HG03060 (cell line): ENCODE data around the gene ZNF316.

Source experiments
- ATAC-seq: cut with Tn5 transposase; IDR thresholded peaks from one replicate; pipeline ENCODE4 v1.9.1; 2021; ENCODE audit warnings: low read depth, moderate number of reproducible peaks; ENCODE audit not compliant: unreplicated experiment

ZNF316 gene

DNA sequence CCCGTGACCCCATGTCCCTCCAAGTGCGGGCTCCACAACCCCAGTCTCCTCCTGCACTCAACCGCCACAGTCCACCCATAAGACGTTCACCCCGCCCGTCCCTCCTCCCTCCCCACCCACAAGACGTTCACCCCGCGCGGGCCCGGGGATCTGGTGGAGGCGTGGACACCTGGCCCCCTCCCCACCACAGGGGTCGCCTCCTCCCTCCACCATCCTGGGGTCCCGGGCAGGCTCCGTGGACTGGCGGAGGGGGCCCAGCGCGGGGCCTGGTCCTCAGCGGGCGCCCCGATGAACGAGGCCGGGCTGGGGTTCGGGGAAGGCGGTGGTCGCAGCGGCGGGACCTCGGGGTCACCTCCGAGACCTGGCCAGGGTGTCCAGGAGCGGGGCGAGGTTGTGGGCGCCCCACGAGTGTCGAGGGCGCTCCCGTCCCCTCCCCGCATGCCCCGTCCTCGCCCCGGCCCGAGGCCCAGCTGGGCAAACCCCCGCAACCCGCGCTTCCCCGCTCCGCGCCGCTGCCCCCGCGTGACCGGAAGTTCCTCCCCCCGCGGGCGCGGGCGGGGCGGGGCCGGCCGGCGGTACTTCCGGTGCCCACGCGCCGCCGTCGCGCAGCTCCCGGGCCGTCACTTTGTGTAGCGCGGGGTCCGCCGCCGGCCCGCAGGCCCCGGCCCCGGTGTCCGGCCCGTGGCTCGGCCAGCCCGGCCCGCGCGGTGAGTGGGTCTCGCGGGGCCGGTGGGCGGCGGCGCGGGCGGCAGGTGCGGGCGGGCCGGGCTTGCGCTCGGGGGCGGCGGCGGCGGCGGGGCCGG lies at the start of gene ZNF316:
TSS of gene ZNF316 (plus strand) at position 578 of the 803 bp plus-strand sequence. CDS start 5,092 bp downstream, outside the sequence.
- no peak for ATAC-seq

DNA sequence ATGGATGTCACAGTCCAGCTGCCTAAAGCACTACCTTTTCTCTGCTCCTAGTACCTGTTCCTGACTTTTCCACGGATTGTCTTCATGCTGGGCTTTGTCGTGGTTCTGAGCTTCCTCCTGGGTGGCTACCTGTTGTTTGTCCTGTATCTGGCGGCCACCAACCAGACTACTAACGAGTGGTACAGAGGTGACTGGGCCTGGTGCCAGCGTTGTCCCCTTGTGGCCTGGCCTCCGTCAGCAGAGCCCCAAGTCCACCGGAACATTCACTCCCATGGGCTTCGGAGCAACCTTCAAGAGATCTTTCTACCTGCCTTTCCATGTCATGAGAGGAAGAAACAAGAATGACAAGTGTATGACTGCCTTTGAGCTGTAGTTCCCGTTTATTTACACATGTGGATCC lies 48.6 kb upstream of the ZNF316 start:
- no peak for ATAC-seq

DNA sequence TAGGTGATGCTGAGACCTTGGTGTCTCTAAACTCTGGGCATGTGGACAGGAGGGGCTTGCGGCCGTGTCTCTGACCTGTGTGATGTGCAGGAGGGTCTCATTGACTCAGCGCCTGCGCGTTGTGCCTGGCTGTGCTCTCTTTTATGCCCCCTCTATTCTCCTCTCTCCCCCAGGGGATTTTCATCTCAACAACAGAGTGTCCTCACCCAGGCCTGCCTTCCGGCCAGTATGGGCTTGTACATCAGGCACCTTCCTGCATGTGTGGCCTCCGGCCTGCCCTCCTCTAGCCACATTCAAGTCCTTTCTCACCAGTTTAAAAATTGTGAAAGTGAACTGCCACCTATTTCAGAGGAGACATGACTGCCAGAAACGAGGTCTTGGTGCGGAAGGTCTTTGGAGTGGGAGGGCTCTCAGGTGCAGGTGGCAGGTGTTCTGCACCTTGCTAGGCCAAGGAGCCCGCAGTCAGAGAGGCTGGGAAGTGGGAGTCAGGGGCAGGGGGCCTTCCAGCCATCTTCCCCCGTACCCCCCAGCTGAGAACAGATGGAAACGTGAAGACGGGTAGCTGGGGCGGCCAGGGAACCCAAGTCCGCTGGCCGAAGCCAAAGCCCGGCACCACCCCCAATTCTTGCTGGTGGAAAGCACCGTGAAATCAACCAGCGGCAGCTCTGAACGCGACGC lies 47.8 kb upstream of the ZNF316 start:
- ATAC-seq: no peak

DNA sequence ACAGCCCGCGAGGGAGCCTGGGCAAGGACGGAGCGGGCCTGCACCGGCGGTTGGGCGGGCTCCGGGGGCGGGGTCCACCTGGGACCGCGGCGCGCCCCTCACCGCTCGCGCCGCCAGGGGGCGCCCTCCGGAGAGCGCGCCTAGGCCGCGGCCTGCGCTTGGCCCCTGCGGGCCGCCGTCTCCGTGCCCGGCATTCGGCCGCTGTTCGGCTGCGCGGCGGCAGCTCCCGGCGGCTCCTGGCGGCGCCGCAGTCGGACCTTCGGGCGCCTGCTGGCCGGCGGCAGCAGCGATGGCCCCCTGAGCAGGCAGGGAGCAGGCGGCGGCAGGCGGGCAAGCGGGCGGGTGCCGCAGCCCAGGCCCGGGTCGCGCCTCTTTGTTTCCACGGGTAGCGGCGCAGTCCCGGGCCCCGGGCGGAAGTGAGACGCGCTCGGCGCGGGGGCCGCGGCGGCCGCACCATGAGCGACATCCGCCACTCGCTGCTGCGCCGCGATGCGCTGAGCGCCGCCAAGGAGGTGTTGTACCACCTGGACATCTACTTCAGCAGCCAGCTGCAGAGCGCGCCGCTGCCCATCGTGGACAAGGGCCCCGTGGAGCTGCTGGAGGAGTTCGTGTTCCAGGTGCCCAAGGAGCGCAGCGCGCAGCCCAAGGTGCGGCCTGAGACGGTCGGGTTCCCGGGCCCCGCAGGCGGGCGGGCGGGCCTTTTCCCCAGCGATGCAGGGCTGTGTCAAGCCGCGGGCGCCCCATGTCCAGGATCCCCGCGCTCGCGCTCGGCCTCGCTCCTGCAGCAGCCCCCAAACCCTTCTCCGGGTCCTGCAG lies 47.1 kb upstream of the ZNF316 start, which contains the start of gene INTS15:
TSS of gene INTS15 (plus strand) at position 193 of the 816 bp plus-strand sequence. CDS start at position 456, 263 bp downstream.
- ATAC-seq: peak; percentile 48

DNA sequence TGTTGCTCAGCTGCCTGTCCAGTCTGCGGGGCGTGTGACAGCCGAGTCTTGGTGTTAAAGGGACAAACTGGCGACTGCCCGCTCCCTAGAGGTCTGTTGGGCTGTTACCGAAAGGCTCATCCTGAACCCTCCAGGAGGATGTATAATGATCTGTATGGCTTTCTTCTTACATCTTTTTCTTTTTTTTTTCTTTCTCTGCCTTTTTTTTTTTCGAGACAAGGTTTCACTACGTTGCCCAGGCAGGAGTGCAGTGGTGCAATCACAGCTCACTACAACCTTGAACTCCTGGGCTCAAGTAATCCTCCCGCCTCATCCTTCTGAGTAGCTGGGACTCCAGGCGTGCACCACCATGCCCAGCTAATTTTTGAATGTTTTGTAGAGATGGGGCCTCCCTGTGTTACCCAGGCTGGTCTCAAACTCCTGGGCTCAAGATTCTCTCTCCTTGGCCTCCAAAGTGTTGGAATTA lies 46.4 kb upstream of the ZNF316 start:
- no peak for ATAC-seq

DNA sequence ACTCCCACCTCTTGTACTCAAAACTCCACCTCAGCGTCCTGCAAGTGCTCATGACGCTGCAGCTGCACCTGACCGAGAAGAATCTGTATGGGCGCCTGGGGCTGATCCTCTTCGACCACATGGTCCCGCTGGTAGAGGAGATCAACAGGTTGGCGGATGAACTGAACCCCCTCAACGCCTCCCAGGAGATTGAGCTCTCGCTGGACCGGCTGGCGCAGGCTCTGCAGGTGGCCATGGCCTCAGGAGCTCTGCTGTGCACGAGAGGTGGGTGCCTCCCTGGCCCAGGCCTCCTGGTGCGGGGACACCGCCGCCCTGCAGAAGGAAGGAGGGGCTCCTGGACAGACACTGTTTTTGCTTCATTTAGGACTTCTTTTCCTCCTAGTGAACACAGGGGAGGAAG lies 37.0 kb upstream of the ZNF316 start:
- ATAC-seq: no peak

DNA sequence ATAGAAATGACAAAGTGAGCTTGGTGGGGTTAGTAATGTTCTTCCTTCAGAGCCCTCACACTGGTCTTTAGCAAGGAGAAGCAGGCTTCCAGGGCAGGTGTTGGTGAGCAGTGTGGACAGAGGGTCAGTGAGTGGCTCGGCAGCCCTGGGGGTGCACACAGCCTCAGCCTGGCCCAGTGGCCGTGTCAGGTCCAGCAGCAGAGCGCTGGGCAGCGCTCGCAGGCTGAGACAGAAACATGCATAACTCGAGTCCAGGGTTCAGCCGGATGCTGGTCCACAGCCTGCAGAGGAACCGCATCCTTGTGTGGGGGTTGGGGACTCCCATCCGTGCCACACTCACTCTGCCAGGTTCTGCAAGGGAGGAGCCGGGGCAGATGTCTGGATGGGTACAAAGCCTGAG lies 32.7 kb upstream of the ZNF316 start:
- ATAC-seq: no peak

DNA sequence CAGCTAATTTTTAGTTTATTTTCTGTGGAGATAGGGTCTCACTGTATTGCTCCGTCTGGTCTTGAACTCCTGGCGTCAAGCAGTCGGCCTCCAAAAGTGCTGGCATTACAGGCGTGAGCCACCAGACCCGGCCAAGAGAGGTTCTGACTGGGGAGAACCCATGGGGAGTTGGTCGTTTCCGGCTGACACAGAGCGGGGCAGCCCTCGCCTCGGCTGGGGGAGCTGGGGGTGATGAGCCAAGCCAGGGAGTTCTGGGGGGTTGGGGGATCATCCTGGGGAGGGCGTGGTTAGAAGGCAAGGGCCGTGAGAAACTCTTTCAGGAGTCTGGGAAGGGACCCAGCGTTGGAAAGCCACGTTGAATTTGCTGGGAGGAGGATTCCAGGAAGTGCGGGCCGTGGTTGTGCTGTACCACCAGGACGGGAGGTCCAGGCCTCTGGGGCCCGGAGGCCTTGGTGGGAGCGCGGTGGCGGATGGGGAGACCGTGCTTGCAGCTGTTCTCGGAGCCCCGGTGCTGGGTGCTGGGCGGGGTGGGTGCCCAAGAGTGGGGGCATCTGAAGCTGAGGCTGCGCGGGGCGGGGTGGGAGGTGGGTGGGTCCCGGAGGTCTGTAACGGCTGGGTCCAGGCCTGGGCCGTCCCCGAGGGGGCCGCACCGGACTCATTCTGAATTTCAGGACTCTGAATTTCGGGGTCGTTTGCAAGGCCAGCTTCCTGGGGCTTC lies 30.1 kb upstream of the ZNF316 start:
- ATAC-seq: no peak

DNA sequence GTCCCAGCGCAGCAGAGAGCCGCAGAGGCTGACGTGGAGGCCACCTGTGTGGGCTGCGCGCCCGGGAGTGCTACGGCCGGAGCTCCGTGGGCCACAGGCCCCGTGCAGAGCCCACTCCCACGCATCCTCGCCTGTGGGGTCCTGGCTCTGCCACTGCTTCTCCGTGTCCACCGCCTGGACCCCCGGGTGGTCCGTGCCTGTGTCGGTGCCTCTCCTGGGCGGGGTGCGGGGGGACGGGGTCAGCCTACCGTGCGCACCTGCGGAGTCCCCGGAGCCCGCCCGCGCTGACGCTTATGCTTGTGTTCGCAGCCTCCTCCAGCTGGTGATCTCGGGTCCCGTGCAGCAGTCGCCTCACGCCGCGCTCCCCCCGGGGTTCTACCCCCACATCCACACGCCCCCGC lies 29.5 kb upstream of the ZNF316 start:
- ATAC-seq: no peak

DNA sequence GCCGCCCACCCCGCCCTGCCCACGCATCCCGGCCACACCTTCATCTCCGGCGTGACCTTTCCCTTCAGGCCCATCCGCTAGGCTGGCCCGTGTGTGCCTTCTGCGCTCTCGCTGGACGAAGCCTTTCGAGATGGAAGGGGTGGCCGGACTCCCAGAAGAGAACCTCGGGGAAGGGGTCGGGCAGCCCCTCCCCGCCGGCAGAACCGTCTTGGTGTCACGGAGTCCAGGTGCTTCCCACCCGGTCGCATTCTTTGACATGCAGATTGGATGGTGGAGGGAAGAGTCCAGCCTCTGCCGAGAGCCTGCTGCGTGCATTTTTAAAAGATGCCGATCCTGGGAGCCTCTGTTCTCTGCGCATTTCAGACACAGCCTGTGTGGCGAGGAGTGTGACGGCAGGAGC lies 29.0 kb upstream of the ZNF316 start:
- ATAC-seq: no peak

DNA sequence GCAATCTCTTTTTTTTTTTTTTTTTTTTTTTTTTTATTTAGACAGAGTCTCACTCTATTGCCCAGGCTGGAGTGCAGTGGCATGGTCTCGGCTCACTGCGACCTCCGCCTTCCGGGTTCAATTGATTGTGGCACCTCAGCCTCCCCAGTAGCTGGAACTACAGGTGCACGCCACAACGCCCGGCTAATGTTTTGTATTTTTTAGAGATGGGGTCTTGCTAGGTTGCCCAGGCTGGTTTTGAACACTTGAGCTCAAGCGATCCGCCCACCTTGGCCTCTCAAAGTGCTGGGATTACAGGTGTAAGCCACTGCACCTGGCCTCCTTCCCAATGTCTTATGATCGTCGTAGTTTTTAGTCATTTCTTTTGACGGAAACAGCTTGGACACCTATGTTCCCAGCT lies 28.3 kb upstream of the ZNF316 start:
- ATAC-seq: no peak

DNA sequence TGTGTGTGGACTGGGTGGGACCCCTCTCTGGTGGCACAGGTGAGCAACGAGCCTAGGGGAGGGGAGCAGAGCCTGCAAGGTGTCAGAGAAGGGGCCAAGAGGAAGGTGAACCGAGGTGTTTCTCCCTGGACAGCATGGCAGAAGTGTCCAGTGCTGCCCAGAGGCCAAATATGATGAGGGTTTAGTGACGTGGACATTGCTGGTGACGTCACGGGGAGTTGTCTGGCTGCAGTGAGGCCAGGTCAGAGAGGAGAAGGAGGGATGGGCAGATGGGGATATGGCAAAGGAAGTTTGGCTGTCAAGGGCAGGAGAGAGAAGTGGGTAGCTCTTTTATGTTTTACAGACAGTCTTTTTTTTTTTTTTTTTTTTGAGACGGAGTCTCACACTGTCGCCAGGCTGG lies 24.3 kb upstream of the ZNF316 start:
- no peak for ATAC-seq

DNA sequence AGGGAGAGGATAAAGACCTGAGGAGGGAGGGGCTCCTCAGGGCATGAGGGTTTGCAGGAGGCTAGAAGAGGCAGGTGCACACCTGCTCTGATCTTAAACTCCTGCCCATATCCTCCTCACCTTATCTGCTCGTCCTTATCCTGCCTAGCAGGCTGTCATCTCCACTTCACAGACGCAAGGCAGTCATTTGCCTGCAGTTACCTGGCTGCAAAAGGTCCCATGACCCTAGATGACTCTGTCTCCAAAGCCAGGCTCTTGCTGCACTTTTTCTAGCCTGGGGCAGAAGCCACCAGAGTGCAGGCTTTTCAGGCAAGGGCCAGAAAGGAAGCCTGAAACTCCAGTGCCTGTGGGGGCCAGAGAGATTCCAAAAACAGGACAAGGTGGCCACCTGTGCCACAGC lies 23.4 kb upstream of the ZNF316 start:
- no peak for ATAC-seq

DNA sequence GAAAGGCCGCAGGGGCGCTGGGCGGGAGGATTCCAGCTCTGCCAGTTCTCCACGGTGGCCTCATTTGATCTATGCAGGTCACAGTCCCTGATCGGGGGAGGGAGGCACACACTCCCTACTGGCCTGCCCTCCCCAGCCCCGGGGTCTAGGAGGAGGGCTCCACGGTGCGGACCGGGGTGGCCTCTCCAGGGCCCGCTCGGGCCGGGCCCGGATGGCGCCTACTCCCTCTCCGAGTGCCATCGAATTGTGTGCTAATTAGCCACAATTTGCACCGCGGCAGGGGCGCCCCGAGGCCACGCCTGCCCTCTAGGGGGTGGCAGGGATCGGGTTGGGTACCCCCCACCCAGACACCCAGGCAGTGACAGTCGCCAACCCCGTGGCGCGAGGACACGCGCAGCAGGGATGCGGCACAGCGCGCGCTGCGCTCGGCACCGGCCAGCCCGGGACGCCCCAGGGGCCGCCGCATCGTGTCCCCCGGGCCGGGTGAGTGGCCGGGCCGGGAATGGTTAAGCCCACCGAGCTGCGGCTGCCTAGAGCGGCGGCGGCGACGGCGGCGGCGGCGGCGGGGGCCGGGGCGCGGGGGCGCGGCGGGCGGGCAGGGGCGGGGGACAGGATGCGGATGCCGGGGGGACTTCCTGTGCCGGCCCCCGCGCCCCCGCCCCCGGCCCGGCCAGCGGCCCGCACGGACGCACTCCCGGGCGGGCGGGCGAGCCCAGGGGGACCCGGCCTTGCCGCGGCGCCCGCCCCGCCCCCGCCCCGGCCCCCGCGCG lies 22.0 kb upstream of the ZNF316 start, which contains the start of gene ZNF853:
TSS of gene ZNF853 (plus strand) at position 658 of the 770 bp plus-strand sequence. CDS start 565 bp downstream, outside the sequence.
- ATAC-seq: no peak

DNA sequence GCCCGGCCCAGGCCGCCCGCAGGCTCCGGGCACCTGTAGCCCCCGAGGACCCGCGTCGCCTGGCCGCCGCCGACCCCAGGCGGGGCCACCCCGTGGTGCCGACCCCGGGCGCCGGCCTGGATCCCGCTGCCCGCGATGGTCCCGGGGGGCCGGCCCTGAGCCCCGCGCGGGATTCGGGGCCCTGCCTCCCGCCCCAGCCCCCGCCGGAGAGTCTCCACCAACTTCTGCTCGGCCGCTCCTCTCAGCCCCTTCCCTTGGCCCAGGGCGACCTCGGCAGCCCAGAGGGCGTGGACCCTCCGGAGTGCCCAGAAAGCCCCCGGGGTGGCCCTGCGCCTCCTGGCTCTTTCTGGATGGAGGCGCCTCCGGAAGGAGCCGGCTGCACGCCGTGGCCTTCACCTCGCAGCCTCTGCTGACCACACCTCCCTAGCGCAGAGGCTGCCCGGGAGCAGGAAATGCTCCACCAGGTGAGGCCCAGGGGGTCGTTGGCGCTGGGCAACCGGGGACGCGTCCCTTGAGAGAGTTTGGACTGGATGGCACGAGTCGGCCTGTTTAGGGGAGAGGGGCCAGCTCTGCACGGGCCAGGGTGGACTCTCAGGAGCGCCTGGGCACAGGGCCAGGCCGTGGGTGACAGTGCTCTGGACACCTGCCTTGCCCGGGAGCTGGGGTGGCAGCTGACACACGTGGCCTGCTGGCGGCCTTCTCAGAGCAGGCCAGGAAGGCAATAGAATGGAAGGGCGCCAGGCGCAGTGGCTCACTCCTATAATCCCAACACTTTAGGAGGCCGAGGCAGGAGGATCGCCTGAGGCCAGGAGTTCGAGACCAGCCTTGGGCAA lies 21.2 kb upstream of the ZNF316 start:
- no peak for ATAC-seq

DNA sequence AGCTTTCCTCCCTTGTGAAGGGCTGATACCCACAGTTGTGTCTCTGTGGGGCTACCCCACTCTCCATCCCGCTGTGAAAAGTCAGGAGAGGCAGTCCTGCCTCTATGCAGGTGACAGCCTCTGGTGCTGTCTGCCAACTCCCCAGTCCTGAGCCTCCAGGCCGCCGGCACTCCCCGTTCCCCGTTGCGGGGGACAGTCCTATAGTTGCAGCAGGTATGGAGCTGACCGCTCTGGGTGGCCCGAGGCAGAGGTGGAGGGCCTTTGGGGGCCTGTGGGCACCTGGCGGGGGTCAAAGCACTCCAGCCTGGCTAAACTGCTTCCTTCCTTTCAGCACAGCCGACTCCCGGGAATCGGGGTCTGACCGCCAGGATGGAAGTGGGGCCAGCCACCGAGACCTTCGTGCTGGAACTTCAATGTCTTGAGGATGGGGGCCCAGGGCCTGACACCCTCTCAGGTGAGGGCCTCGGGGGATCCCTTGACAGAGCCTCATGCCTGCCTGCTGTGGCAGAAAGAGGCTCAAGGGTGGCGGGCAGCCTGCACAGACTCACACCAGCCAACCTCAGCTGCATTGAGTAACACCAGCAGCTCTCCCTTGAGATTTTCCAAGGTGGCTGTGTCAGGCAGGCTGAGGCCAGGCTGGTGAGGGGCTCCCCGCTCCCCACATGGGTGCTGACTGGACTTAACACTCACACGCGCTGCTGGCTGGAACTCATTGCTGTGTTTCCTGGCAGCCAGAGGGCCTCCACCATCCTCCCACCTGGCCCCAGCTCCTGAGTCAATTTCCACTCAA lies 20.1 kb upstream of the ZNF316 start:
- no peak for ATAC-seq

DNA sequence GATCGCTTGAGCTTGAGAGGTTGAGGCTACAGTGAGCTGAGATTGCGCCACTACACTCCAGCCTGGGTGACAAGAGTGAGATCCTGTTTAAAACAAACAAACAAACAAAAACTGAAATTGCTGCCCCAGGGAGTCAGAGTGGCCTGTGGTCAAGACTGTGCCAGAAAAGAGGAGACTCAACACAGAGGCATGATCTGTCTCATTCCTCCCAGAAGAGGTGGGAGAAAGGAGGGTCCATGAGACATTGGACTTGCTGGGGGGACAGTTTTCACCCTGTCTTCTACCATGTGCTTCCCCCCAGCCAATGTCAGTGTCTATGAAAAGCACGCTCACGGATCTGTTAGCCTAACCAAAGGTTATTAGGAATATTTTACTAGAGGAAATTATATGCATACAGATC lies 18.5 kb upstream of the ZNF316 start:
- ATAC-seq: no peak

DNA sequence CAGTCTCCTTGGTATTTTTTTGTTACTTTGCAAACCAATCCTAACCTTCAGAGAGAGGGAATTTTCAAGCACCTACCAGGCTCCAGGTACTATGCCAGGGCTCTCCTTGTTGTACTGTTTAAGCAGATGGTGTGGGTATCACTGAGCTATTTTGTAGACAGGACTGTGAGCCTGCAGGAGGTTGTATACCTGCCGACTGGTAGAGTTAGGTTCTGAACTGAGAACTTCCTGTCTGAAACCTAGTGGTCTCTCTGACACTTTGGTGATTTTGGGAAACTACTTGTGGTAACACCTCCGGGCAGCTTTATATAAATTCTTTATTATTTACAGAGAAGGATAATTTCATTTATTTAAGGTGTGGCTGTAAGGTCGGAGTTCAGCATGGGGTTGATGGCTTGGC lies 17.2 kb upstream of the ZNF316 start:
- no peak for ATAC-seq
